HL-60 (cell line): ENCODE data around the gene PNPLA6.

Experiments
- DNase-seq, 2 experiments: peaks; one replicate each; pipeline ENCODE4 v3.0.0-alpha.2; 2010 to 2020; ENCODE audit warnings: low read depth in 1 of 2, low spot score in 1 of 2
- H3K27ac ChIP-seq: fragments of 250-450 bp; sonication (Bioruptor Pico); replicated peaks from 2 replicates; pipeline ENCODE4 v1.5.1; 2020; ENCODE audit warnings: mild to moderate bottlenecking, moderate library complexity
- H3K27me3 ChIP-seq: fragments of 250-450 bp; sonication (Bioruptor Pico); 2 replicates; pipeline ENCODE4 v1.5.1; 2021; ENCODE audit warnings: mild to moderate bottlenecking, moderate library complexity; ENCODE audit not compliant: insufficient read depth, poor library complexity, severe bottlenecking
- H3K4me3 ChIP-seq: replicated peaks from 2 replicates; pipeline ENCODE4 v1.5.1; 2011; ENCODE audit warnings: mild to moderate bottlenecking, control low read depth, low read length; ENCODE audit not compliant: insufficient read depth
- GABPA ChIP-seq: IDR thresholded peaks from 2 replicates; pipeline ENCODE4 v1.6.1; 2012; ENCODE audit warnings: low read depth
- POLR2AphosphoS5 ChIP-seq: IDR thresholded peaks from 2 replicates; pipeline ENCODE4 v1.6.1; 2012; ENCODE audit warnings: low read depth
- REST ChIP-seq: IDR thresholded peaks from 2 replicates; pipeline ENCODE4 v1.6.1; 2012; ENCODE audit warnings: low read depth; ENCODE audit not compliant: insufficient replicate concordance
- SPI1 ChIP-seq: IDR thresholded peaks from 2 replicates; pipeline ENCODE4 v1.6.1; 2012; ENCODE audit warnings: low read depth, mild to moderate bottlenecking, borderline replicate concordance
- TF ChIP-seq, protein P1 (sequence below): IDR thresholded peaks from one replicate; pipeline ENCODE4 v1.5.1; 2011; ENCODE audit warnings: low read length, control low read depth, inconsistent platforms; ENCODE audit not compliant: insufficient read depth

The PNPLA6 gene

DNA sequence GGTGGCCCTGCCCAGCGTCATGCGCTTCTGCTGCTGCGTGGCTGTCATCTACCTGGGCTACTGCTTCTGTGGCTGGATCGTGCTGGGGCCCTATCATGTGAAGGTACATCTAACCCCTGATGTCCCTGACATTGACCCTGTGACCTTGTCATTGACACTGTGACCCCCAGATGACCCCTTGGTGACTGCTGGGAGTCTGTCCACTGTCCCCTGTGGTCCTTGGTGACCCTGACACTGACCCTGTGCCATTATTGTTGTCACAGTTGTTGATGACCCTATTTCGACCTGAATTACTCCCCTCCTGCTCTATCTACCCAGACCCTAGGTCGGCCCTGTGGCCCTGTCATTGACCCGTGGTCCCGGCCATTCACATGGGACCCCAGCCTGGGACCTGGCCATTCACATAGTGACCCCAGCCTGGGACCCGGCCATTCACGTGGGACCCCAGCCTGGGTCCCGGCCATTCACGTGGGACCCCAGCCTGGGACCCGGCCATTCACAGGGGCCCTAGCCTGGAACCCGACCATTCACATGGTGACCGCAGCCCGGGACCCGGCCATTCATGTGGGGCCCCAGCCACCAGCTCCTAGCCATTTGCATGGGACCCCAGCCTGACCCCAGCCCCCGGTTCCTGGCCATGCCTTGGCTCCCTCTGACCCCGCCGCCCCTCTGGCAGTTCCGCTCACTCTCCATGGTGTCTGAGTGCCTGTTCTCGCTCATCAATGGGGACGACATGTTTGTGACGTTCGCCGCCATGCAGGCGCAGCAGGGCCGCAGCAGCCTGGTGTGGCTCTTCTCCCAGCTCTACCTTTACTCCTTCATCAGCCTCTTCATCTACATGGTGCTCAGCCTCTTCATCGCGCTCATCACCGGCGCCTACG is 5.7 kb upstream of the PNPLA6 start:
- no peak for DNase-seq
- no peaks in the 10 kb centered on the region for H3K27me3 ChIP-seq
- TF ChIP-seq POLR2AphosphoS5, result no peak
- TF ChIP-seq GABPA, result no peak
- TF ChIP-seq, protein P1, sequence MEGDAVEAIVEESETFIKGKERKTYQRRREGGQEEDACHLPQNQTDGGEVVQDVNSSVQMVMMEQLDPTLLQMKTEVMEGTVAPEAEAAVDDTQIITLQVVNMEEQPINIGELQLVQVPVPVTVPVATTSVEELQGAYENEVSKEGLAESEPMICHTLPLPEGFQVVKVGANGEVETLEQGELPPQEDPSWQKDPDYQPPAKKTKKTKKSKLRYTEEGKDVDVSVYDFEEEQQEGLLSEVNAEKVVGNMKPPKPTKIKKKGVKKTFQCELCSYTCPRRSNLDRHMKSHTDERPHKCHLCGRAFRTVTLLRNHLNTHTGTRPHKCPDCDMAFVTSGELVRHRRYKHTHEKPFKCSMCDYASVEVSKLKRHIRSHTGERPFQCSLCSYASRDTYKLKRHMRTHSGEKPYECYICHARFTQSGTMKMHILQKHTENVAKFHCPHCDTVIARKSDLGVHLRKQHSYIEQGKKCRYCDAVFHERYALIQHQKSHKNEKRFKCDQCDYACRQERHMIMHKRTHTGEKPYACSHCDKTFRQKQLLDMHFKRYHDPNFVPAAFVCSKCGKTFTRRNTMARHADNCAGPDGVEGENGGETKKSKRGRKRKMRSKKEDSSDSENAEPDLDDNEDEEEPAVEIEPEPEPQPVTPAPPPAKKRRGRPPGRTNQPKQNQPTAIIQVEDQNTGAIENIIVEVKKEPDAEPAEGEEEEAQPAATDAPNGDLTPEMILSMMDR, result no peak
- H3K4me3 ChIP-seq, result no peak overlapping the region
- no peak overlapping the region for H3K27ac ChIP-seq

GRCh38 chr19:7533281-7533885 is 2.1 kb upstream of the PNPLA6 start:
- no peak for DNase-seq
- H3K27ac ChIP-seq, result no peak overlapping the region
- TF ChIP-seq, protein P1, result no peak
- TF ChIP-seq REST (no peak), GABPA (no peak), POLR2AphosphoS5 (no peak), SPI1 (no peak)
- no peaks in the 10 kb centered on the region for H3K27me3 ChIP-seq
- H3K4me3 ChIP-seq, result no peak overlapping the region

GRCh38 chr19:7533925-7534480 is 1.5 kb upstream of the PNPLA6 start:
- Histone ChIP-seq H3K27me3 (no peaks in the 10 kb centered on the region), H3K4me3 (no peak overlapping the region), H3K27ac (no peak overlapping the region)
- peak in 1 of 2 experiments; percentile 46 for DNase-seq
- peak; percentile 84; the same call in 1 of the 2 replicates for TF ChIP-seq POLR2AphosphoS5
- no peak for TF ChIP-seq GABPA
- TF ChIP-seq, protein P1, result no peak
- TF ChIP-seq SPI1, result no peak
- no peak for TF ChIP-seq REST
